ENCODE measurements around the gene AMN.

Gene AMN

DNA sequence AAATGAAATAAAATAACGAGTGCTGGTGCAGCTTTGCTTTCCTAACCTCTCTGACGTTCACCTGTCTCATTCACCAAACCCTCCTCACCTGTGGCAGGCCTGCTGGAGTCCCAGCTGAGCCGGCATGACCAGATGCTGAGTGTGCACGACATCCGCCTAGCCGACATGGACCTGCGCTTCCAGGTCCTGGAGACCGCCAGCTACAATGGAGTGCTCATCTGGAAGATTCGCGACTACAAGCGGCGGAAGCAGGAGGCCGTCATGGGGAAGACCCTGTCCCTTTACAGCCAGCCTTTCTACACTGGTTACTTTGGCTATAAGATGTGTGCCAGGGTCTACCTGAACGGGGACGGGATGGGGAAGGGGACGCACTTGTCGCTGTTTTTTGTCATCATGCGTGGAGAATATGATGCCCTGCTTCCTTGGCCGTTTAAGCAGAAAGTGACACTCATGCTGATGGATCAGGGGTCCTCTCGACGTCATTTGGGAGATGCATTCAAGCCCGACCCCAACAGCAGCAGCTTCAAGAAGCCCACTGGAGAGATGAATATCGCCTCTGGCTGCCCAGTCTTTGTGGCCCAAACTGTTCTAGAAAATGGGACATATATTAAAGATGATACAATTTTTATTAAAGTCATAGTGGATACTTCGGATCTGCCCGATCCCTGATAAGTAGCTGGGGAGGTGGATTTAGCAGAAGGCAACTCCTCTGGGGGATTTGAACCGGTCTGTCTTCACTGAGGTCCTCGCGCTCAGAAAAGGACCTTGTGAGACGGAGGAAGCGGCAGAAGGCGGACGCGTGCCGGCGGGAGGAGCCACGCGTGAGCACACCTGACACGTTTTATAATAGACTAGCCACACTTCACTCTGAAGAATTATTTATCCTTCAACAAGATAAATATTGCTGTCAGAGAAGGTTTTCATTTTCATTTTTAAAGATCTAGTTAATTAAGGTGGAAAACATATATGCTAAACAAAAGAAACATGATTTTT is 17.1 kb upstream of the AMN start:
- TF ChIP-seq GATA2 (IDR thresholded peaks at IDR 0.05; ENCODE audit: low read depth, low read length) (no peak), GATA3 (IDR thresholded peaks at IDR 0.05; ENCODE audit: low read depth, low read length) (no peak)

GRCh38 chr14:102906616-102907302 is 15.7 kb upstream of the AMN start:
- TF ChIP-seq GATA3 (IDR thresholded peaks at IDR 0.05; ENCODE audit: low read depth, low read length) (no peak), GATA2 (IDR thresholded peaks at IDR 0.05; ENCODE audit: low read depth, low read length) (no peak)

DNA sequence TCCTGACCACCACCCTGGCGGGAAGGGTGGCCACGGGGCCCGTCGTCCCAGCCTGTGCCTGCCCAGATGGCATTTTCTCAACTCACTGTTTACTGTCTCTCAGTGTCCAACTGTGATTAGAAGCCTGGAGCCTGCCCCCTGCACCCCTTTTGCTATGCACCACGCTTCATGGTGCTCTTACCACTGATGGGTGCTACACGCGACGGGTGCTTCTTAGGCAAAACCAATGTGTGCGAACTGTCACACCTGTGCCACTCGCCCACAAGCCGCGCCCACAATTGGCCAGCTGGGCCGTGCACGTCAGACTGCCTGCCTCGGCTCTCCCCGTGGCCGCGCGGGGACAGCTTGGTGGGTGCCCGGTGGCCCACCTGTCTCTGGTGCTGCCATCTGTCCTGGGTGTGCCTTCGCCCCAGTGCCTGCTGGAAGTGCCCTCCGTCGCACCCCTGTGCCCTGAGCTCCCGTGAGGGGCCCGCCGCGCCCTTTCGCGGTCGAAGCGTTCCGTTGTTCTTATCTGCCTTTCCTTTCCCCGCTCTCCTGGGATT is 15.1 kb upstream of the AMN start:
- TF ChIP-seq GATA2 (IDR thresholded peaks at IDR 0.05; ENCODE audit: low read depth, low read length), result no peak

- TF ChIP-seq GATA3 (IDR thresholded peaks at IDR 0.05; ENCODE audit: low read depth, low read length) (no peak), GATA2 (IDR thresholded peaks at IDR 0.05; ENCODE audit: low read depth, low read length) (no peak)
Observed at GRCh38 chr14:102907980-102908730, 14.3 kb upstream of the AMN start.

- no peak for TF ChIP-seq GATA3 (IDR thresholded peaks at IDR 0.05; ENCODE audit: low read depth, low read length)
- TF ChIP-seq GATA2 (IDR thresholded peaks at IDR 0.05; ENCODE audit: low read depth, low read length), result no peak
Observed at GRCh38 chr14:102908766-102909455, 13.6 kb upstream of the AMN start.

GRCh38 chr14:102909462-102909861 is 13.0 kb upstream of the AMN start:
- TF ChIP-seq GATA3 (IDR thresholded peaks at IDR 0.05; ENCODE audit: low read depth, low read length) (no peak), GATA2 (IDR thresholded peaks at IDR 0.05; ENCODE audit: low read depth, low read length) (no peak)

GRCh38 chr14:102909911-102910310 is 12.6 kb upstream of the AMN start:
- no peak for TF ChIP-seq GATA2 (IDR thresholded peaks at IDR 0.05; ENCODE audit: low read depth, low read length)
- no peak for TF ChIP-seq GATA3 (IDR thresholded peaks at IDR 0.05; ENCODE audit: low read depth, low read length)

- TF ChIP-seq GATA3 (IDR thresholded peaks at IDR 0.05; ENCODE audit: low read depth, low read length) (no peak), GATA2 (IDR thresholded peaks at IDR 0.05; ENCODE audit: low read depth, low read length) (no peak)
Observed at GRCh38 chr14:102910442-102910841, 12.0 kb upstream of the AMN start.

GRCh38 chr14:102911541-102911951 is 10.9 kb upstream of the AMN start:
- TF ChIP-seq GATA2 (IDR thresholded peaks at IDR 0.05; ENCODE audit: low read depth, low read length) (no peak), GATA3 (IDR thresholded peaks at IDR 0.05; ENCODE audit: low read depth, low read length) (no peak)

- TF ChIP-seq GATA3 (IDR thresholded peaks at IDR 0.05; ENCODE audit: low read depth, low read length), result no peak
- TF ChIP-seq GATA2 (IDR thresholded peaks at IDR 0.05; ENCODE audit: low read depth, low read length), result no peak
Observed at GRCh38 chr14:102911991-102912761, 10.3 kb upstream of the AMN start.

DNA sequence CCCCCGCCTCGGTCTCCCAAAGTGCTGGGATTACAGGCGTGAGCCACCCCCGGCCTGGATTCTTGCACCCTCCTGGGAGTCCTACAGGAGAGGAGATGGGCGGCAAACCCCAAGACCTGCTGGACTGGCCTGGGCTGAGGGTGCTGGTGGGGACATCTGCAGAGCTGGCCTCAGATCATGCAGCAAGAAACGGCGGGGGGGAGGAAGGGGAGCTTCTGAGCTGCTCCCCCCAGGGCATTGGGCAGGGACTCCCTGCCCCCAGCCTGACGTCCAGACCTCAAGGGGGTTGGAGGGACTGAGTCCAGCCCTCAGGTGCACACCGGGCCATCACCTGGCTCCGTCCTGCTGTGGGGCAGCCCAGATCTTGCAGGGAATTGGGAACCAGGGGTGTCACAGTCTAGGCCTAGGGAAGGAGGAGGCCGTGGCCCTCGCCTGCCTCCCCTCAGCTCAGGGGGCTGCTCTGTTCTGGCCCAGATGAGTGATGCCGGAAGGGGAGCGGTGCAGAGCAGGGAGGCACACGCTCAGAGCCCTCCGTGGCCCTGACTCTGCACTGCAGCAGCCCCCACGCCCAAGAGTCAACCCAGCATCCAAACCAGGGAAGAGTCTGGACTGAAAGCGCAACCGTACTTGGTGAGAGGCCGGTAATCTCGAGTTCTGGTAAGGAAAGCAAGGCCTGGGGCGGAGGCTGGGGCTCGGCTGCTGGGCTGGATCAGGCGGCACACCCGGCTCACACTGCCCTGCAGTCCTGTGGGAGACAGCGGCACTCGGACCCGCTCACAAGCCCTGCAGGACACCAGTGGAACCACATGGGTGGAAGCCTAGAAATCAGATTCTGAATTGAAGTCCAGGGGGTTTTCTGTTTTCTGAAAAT is 8.9 kb upstream of the AMN start:
- no peak for TF ChIP-seq GATA3 (IDR thresholded peaks at IDR 0.05; ENCODE audit: low read depth, low read length)
- TF ChIP-seq GATA2 (IDR thresholded peaks at IDR 0.05; ENCODE audit: low read depth, low read length), result no peak
